GM04504 (cell line): Measurements from ENCODE around the gene C22orf23.

Experiments
- DNase-seq: peaks from one replicate; pipeline ENCODE4 v3.0.0-alpha.2; 2012; ENCODE audit warnings: low read depth

Gene C22orf23

DNA sequence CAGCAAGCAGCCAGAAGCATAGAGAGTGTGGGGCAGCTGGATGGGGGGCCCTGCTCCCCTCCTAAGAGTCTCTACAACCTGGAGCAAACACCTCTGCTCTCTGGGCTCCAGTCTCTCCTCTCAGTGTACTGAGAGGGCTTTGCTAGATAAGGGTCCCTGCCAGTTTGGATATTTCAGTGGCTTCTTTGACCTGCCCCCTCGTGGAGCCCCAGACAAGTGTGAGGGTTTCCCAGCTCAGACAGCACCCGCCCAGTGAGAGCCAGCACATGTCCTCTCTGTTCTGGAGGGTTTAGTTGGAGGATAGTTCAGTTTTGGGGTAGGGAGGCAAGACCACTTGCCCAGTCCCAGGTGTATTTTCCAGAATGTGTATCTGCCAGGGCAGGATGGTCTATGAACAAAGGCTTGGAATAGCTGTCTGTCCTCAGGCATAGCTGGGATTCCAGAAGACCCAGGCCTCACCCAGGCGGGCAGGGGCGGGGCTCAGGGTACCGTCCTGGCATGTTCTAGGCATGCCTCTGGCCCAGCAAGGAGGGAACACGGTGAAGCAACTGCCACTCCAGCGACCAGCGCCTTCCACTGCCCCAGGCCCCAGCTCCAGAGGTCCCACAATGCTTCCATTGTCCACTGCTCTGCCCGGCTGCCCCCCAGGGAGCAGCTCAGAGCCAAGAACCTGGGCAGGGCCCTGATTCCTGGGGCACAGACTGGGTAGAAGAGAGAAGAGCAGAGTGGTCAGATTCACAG, 54.8 kb downstream of the C22orf23 start:
- DNase-seq = no peak

DNA sequence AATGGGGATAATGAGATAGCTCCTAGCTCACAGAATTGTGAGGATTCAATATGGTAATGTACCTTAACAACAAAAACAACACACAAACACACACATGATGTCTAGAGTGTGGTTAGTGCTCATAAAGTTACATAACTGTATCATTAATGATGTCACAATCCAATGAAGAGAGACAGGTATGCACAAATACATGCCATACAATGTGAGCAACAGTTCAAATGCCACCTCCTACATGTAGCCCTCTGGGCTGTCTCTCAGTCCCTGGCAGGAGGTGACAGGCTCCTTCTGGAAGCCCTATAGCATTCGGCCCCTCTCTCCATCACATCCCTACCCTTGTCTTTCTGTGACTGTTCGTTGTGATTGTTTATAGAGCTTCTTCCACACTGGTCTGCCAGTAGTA, 55.6 kb downstream of the C22orf23 start:
- no peak for DNase-seq

DNA sequence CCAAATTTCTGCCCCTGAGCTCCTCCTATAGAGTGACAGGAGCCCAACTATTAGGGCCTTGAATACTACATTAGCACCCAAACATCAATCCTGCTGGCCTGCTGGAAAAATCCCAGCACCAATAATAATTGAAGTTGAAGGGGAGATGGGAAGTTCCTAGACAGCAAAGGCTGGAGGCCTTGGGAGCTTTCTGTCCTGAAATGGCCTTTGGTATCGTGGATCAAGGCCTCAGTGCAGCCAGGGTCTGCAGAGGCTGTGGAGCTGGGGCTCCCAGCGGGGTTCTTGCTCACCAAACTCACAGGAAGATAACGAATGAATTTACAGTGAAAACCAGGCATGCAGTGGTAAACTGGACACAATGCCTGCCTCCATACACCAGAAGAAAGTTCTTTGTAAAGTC, 56.5 kb downstream of the C22orf23 start:
- DNase-seq = no peak

DNA sequence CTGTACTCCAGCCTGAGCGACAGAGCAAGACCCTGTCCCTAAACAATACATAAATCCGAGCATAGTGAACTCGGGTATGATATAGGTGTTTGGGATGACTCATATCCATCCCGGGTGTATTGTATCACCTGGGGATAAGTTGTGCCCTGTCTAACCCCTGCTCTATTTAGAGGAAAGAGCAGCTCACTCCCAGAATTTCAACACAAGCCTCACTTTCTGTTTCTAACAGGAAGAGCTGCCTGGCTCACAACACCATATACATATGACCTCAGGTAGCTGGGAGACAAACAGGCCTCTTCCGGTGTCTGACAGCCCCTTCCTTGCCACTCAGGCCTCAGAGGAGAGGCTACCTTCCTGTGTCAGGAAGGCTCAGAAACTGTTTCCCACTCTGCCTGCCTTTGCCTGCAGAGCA, 57.2 kb downstream of the C22orf23 start:
- no peak for DNase-seq

DNA sequence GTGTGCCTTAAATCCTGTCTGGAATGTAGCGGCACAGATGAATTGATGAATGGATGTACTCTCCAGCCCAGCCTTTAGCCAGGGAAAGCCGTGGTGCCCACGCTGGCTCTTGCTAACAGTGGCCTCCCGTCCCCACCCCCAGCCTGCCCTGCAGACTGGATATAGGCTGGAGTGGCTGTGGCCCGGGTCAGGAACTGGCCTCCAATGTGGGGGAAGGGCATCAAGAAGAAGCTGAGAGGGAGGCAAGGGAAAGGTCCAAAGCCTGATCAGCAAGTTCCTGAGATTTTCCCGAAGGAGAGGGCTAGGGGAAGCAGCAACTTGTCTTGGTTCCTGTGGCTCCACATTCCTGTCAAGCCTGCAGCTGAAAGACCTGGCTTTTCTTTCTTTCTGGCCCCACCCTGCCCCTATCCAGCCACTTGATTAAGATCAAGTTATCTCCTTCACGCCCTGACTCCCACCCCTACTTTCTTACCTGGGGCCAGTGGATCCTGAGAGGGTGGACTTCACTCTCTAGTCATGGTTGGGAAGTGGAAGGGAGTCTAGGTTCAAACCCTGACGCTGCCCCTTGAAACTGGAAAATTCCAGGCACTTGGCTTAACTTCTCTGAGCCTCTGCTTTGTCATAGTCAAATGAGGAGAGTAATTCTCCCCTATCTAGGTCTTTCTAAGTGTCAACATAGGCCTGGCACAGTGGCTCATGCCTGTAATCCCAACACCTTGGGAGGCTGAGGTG, 58.3 kb downstream of the C22orf23 start:
- no peak for DNase-seq

DNA sequence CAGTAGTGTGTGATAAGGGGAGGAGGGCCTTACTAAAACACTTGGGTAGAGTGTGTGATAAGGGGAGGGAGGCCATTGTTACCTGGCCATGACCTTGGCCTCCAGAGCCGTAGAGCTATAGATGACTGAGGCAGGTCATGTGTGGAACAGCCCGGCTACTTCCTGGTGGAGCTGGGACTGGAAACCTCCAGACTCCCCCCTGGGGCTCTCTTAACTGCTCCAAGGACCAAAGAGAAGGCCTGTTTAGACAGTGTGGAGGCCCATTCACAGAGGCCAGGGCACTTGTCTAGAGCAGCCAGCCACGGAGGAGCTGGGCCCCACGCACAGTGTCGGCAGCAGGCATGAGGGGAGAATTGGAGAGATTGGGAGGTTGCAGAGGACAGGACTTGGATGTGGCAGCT, 59.8 kb downstream of the C22orf23 start:
- DNase-seq = no peak
